ENCODE data around the gene PSME4.
A peak's percentile ranks its signal among the peaks of the same experiment; 100 is the strongest.
"Not testable (repeated sequence)": the region's sequence is repeated elsewhere in the genome, so short reads cannot be mapped to it uniquely, and the experiment has no call there.

Gene PSME4

GRCh38 chr2:53941749-53942148 lies 29.0 kb downstream of the PSME4 start:
- no peak for DNase-seq (ENCODE audit: extremely low read depth, low read depth)
- TF ChIP-seq CTCF (IDR thresholded peaks at IDR 0.05; ENCODE audit: low read depth, low read length) = no peak

- TF ChIP-seq CTCF (IDR thresholded peaks at IDR 0.05; ENCODE audit: low read depth, low read length) = no peak
- peak; percentile 5 for DNase-seq (ENCODE audit: extremely low read depth, low read depth)
Measured at GRCh38 chr2:53939656-53940055, 31.1 kb downstream of the PSME4 start.

GRCh38 chr2:53938904-53939303 lies 31.9 kb downstream of the PSME4 start:
- no peak for DNase-seq (ENCODE audit: extremely low read depth, low read depth)
- no peak for TF ChIP-seq CTCF (IDR thresholded peaks at IDR 0.05; ENCODE audit: low read depth, low read length)

GRCh38 chr2:53933329-53933728 lies 37.5 kb downstream of the PSME4 start:
- TF ChIP-seq CTCF (IDR thresholded peaks at IDR 0.05; ENCODE audit: low read depth, low read length) = no peak
- DNase-seq (ENCODE audit: extremely low read depth, low read depth) = no peak

- DNase-seq (ENCODE audit: extremely low read depth, low read depth) = not testable (repeated sequence)
Measured at GRCh38 chr2:53926321-53926720, 44.5 kb downstream of the PSME4 start.

GRCh38 chr2:53913721-53914120 lies 57.1 kb downstream of the PSME4 start:
- TF ChIP-seq CTCF (IDR thresholded peaks at IDR 0.05; ENCODE audit: low read depth, low read length) = no peak
- no peak for DNase-seq (ENCODE audit: extremely low read depth, low read depth)

- no peak for TF ChIP-seq CTCF (IDR thresholded peaks at IDR 0.05; ENCODE audit: low read depth, low read length)
- DNase-seq (ENCODE audit: extremely low read depth, low read depth) = no peak
Measured at GRCh38 chr2:53911434-53912189, 59.2 kb downstream of the PSME4 start.

- no peak for TF ChIP-seq CTCF (IDR thresholded peaks at IDR 0.05; ENCODE audit: low read depth, low read length)
- DNase-seq (ENCODE audit: extremely low read depth, low read depth) = no peak
Measured at GRCh38 chr2:53907582-53907981, 63.2 kb downstream of the PSME4 start.

All from AG09319 (cell line).